Forelimb muscle (tissue), 1 donor: Measurements from ENCODE around the gene MT2A. TPM values are rescaled to one million over a fixed set of nuclear protein-coding genes. Genes with fewer than 3 reads are reported as not detected.
"Not testable (repeated sequence)": the region's sequence is repeated elsewhere in the genome, so short reads cannot be mapped to it uniquely, and the experiment has no call there.

Source experiments
- DNase-seq: peaks from one replicate; pipeline ENCODE4 v3.0.0-alpha.2; 2013; ENCODE audit warnings: low read depth
- polyA plus RNA-seq: library from polyadenylated mRNA; unstranded; fragments of 120-200 nt; gene quantifications from one replicate; pipeline ENCODE4 v1.2.1, GENCODE V29; 2013; ENCODE audit not compliant: insufficient read length

MT2A gene
- polyA plus RNA-seq = 21.8 TPM

GRCh38 chr16:56608043-56608875, at the start of gene MT2A:
TSS of gene MT2A (plus strand) at chr16:56608584. CDS start at chr16:56608656, 72 bp downstream.
- peak; percentile 77 for DNase-seq

DNA sequence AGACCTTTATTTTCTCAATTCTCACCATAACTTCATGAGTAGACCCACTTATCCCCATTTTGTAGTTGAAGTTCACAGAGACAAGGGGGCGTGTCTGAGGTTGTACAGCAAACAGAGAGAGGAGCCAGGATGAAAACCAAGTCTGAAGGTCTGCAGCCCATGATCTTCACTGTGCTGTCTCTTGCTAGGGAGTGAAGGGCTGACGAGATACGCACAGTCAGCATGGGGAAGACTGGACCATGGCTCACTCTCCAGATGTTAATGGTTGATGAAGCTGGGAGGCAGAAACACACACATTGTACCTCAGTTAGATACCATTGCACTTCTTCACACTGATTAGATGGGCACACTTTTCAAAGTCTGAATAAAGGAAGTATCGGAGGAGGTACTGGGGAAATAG, 49.3 kb upstream of the MT2A start:
- no peak for DNase-seq

- no peak for DNase-seq
These were observed 47.9 kb upstream of the MT2A start for GRCh38 chr16:56560447-56560846.

GRCh38 chr16:56561126-56561525, 47.3 kb upstream of the MT2A start:
- no peak for DNase-seq

- DNase-seq = no peak
These were observed 43.4 kb upstream of the MT2A start, which contains the start of gene MT4 for GRCh38 chr16:56564793-56565477. TSS of gene MT4 (plus strand) at chr16:56565073. CDS start at chr16:56565129, 56 bp downstream.

- no peak for DNase-seq
These were observed 38.4 kb upstream of the MT2A start for GRCh38 chr16:56569971-56570370.

DNA sequence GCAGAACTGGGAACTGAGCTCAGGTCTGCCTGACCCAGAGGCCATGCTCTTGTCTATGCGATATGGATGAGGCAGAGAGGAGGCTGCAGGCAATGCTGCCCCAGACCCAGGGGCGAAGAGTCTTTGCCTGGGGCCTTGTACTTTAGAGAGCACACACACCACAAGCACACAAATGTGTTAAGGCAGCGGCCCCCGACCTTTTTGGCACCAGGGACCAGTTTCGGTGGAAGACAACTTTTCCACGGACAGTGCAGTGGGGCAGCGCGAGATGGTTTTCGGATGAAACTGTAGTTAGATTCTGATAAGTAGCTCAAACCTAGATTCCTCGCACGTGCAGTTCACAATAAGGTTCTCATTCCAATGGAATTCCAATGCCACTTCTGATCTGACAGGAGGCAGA, 36.9 kb upstream of the MT2A start:
- DNase-seq = no peak

DNA sequence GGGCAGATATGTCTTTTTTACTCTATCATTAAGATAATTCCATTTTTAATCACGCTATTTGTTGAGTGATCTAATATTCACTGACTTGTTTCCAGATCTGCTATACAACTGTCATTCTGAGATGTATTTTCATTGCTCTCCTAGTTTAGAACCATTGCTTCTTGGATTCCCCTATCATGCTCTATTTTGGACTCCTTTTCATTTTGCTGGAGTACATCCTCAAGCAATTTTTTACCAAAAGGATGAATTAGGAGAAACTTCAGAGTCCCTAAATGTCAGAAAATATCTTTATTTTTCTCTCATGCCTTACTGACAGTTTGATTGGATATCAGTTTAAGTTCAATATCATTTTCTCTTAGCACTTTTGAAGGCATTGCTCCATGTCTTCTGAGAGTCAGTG, 33.8 kb upstream of the MT2A start:
- DNase-seq = no peak

- DNase-seq = no peak
These were observed 31.6 kb upstream of the MT2A start for GRCh38 chr16:56576585-56577299.

- no peak for DNase-seq
These were observed 31.1 kb upstream of the MT2A start for GRCh38 chr16:56577300-56577625.

DNA sequence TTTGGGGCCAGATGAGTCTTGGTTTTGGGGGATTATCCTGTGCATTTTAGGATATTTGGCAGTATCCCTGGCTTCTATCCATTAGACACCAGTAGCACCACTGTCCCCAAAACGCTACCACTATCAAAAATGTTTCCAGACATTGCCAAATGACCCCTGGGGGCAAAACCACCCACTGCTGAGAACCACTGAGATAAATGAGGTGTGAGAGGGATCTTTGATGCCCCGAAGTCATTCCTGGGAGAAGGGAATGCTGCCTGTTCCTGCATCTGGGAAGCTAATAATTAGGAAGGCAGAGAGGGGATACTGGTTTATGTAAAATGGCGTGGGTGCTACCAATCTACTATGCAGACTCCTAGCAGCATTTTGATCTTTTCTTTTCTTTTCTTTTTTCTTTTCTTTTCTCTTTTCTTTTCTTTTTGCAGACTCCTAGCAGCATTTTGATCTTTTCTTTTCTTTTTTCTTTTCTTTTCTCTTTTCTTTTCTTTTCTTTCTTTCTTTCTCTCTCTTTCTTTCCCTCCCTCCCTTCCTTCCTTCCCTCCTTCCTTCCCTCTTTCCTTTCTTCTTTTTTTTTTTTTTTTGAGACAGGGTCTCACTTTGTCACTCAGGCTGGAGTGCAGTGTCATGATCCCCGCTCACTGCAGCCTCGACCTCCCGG, 27.9 kb upstream of the MT2A start:
- DNase-seq = no peak

GRCh38 chr16:56582911-56583310, 25.5 kb upstream of the MT2A start:
- not testable (repeated sequence) for DNase-seq

- no peak for DNase-seq
These were observed 24.8 kb upstream of the MT2A start for GRCh38 chr16:56583351-56584168.

DNA sequence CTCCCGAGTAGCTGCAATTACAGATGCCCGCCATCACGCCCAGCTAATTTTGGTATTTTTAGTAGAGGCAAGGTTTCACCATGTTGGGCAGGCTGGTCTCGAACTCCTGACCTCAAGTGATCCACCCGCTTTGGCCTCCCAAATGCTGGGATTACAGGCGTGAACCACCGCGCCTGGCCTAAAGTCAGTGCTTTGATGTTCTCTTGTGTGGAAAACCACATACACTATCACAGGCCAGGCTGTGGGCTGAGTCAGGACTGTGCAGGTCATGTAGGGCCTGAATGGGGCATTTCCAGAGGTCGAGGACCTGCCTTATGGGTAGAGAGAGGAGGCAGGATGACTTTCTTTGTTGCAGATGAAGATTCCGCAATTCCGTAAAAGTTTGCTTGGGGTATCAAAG, 24.1 kb upstream of the MT2A start:
- no peak for DNase-seq

- DNase-seq = no peak
These were observed 19.6 kb upstream of the MT2A start for GRCh38 chr16:56588781-56589140.

- DNase-seq = no peak
These were observed 19.0 kb upstream of the MT2A start, which contains the start of gene MT3 for GRCh38 chr16:56589141-56590039. TSS of gene MT3 (plus strand) at chr16:56589528. CDS start at chr16:56589591, 63 bp downstream.

DNA sequence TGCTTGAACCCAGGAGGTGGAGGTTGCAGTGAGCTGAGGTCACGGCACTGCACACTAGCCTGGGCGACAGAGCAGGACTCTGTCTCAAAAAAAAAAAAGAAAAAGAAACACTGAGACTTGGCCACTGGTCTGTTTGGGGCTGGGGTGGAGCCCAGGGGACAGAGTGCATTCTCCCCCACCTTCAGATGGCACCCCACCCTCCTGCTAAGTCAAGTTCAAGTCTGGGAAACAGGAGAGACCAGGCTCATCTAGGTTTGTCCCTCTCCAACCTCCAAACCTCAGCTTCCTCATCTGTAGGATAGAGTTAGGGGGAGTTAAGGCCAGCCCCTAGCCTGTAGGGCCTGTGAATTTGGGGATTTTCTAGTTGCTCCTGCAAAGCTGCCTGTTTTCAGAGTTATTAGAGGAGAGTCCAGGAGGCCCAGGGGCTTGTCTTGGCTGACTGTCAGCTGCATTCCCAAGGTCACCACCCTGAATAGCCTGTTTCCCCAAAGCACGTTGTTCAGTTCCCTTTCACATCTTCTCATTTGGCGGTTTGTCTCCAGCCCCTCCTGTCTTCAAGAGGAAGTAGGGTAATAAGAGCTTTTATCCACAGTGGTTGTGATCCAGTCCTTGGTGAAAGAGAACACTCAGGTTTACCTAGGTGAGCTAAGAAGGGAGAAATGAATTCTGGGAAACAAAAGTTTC, 16.9 kb upstream of the MT2A start:
- no peak for DNase-seq

DNA sequence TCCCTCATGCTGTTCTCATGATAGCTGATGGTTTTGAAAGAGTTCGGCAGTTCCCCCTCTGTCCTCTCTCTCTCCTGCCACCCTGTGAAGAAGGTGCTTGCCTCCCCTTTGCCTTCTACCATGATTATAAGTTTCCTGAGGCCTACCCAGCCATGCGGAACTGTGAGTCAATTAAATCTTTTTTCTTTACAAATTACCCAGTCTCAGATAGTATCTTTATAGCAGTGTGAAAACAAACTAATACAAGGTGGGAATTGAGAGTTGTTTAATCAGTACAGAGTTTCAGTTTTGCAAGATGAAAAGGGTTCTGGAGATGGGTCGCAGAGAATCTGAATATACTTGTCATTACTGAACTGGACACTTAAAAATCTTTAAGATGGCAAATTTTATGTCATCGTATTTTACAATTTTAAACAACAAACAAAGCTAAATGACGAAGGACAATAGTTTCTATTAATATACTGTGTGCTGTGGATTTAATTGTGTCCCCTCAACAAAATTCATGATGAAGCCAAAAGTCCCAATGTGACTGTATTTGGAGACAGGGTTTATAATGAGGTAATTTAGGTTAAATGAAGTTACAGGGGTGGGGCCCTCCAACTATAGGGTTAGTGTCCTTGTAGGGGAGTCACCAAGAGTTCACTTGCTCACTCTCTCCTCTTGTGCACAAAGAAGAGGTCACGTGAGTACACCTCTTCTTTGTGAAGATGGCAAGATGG, 14.7 kb upstream of the MT2A start:
- no peak for DNase-seq

GRCh38 chr16:56594292-56594619, 14.1 kb upstream of the MT2A start:
- DNase-seq = no peak
